ENCODE data around the gene EIF4G1.
"Not testable (repeated sequence)": the region's sequence is repeated elsewhere in the genome, so short reads cannot be mapped to it uniquely, and the experiment has no call there.

EIF4G1 gene

GRCh38 chr3:184314363-184314699, at the start of gene EIF4G1:
TSS of gene EIF4G1 (plus strand) at chr3:184314606. CDS start at chr3:184315797, 1,191 bp downstream.
- DNase-seq (ENCODE audit: low read depth in 2 of 2) = peak; percentile 91 to 93

GRCh38 chr3:184267249-184267648, 47.2 kb upstream of the EIF4G1 start:
- DNase-seq (ENCODE audit: low read depth in 2 of 2) = not testable (repeated sequence)

GRCh38 chr3:184272269-184272668, 42.1 kb upstream of the EIF4G1 start:
- DNase-seq (ENCODE audit: low read depth in 2 of 2) = no peak

- DNase-seq (ENCODE audit: low read depth in 2 of 2) = no peak
These were observed 39.1 kb upstream of the EIF4G1 start for GRCh38 chr3:184275381-184275701.

GRCh38 chr3:184275961-184276910, 38.2 kb upstream of the EIF4G1 start, which contains the start of gene ECE2:
TSS of gene ECE2 (plus strand) at chr3:184276022. CDS start at chr3:184276154, 132 bp downstream.
- DNase-seq (ENCODE audit: low read depth in 2 of 2) = no peak

GRCh38 chr3:184277366-184277765, 37.0 kb upstream of the EIF4G1 start:
- DNase-seq (ENCODE audit: low read depth in 2 of 2) = no peak

- no peak for DNase-seq (ENCODE audit: low read depth in 2 of 2)
These were observed 31.5 kb upstream of the EIF4G1 start for GRCh38 chr3:184282941-184283340.

GRCh38 chr3:184283681-184284080, 30.7 kb upstream of the EIF4G1 start:
- DNase-seq (ENCODE audit: low read depth in 2 of 2) = no peak

- DNase-seq (ENCODE audit: low read depth in 2 of 2) = no peak
These were observed 29.7 kb upstream of the EIF4G1 start for GRCh38 chr3:184284696-184285095.

- DNase-seq (ENCODE audit: low read depth in 2 of 2) = peak; percentile 52 to 65
These were observed 24.9 kb upstream of the EIF4G1 start for GRCh38 chr3:184289426-184289938.

GRCh38 chr3:184290331-184290730, 24.1 kb upstream of the EIF4G1 start:
- no peak for DNase-seq (ENCODE audit: low read depth in 2 of 2)

GRCh38 chr3:184291044-184291737, 23.2 kb upstream of the EIF4G1 start:
- DNase-seq (ENCODE audit: low read depth in 2 of 2) = no peak

- no peak for DNase-seq (ENCODE audit: low read depth in 2 of 2)
These were observed 22.5 kb upstream of the EIF4G1 start for GRCh38 chr3:184291738-184292445.

GRCh38 chr3:184295771-184296170, 18.6 kb upstream of the EIF4G1 start:
- DNase-seq (ENCODE audit: low read depth in 2 of 2) = no peak

GRCh38 chr3:184296616-184297015, 17.8 kb upstream of the EIF4G1 start:
- DNase-seq (ENCODE audit: low read depth in 2 of 2) = no peak

- DNase-seq (ENCODE audit: low read depth in 2 of 2) = peak; percentile 98
These were observed 15.5 kb upstream of the EIF4G1 start, which contains the start of gene PSMD2 for GRCh38 chr3:184298759-184299487. TSS of gene PSMD2 (plus strand) at chr3:184299241. CDS start at chr3:184299267, 26 bp downstream.

- DNase-seq (ENCODE audit: low read depth in 2 of 2) = no peak
These were observed 14.7 kb upstream of the EIF4G1 start for GRCh38 chr3:184299488-184300377.

- DNase-seq (ENCODE audit: low read depth in 2 of 2) = no peak
These were observed 14.1 kb upstream of the EIF4G1 start for GRCh38 chr3:184300378-184300720.

- DNase-seq (ENCODE audit: low read depth in 2 of 2) = no peak
These were observed 8.8 kb upstream of the EIF4G1 start for GRCh38 chr3:184305577-184305976.

GRCh38 chr3:184306341-184306972, 7.9 kb upstream of the EIF4G1 start:
- no peak for DNase-seq (ENCODE audit: low read depth in 2 of 2)
